ENCODE data around the gene ANKRD55. TPM values are rescaled to one million over a fixed set of nuclear protein-coding genes. Genes with fewer than 3 reads are reported as not detected.
"Not testable (repeated sequence)": the region's sequence is repeated elsewhere in the genome, so short reads cannot be mapped to it uniquely, and the experiment has no call there.

Gene ANKRD55
- total and polyA plus RNA-seq, 4 donors: 0.37 to 1.9 (median 1.4) TPM

DNA sequence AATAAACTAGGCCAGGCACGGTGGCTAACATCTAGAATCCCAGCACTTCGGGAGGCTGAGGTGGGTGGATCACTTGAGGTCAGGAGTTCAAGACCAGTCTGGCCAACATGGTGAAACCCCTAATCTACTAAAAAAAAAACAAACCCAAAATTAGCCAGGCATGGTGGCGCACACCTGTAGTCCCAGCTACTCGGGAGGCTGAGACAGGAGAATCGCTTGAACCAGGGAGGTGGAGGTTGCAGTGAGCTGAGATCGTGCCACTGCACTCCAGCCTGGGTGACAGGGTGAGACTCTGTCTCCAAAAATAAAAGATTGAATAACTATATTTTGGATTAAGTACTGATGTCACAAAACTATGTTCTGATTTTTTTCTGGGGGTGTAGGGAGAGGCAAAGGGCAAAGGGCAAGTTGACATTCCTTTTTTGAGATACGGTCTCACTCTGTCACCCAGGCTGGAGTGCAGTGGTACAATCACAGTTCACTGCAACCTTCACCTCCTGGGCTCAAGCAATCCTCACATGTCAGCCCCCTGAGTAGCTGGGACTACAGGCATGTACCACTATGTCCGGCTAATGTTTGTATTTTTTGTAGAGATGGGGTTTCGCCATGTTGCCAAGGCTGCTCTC, 110.7 kb downstream of the ANKRD55 start:
- H3K9ac ChIP-seq (ENCODE audit: low read depth in 1 of 2, low read length in 2 of 2); H3K4me3 ChIP-seq (ENCODE audit: low read depth in 1 of 3, low read length in 3 of 3); H3K27me3 ChIP-seq (ENCODE audit: control insufficient read depth in 4 of 4, insufficient read depth in 4 of 4, low read length in 3 of 4); H3K4me1 ChIP-seq (ENCODE audit: control insufficient read depth in 4 of 4, insufficient read depth in 4 of 4, low read length in 3 of 4); H3K36me3 ChIP-seq (ENCODE audit: control insufficient read depth in 4 of 4, insufficient read depth in 3 of 4, low read depth in 1 of 4, low read length in 3 of 4); DNase-seq (ENCODE audit: low spot score); H3K9me3 ChIP-seq (ENCODE audit: control insufficient read depth in 4 of 4, low read length in 3 of 4): not testable (repeated sequence)
- H3K27ac ChIP-seq (ENCODE audit: low read depth in 1 of 2, low read length in 2 of 2): peak overlapping the region; percentile 41 to 63
- WGBS: 87% methylated on average over 9 of the region's 9 CpGs
- TF ChIP-seq HNF4A (conservative IDR thresholded peaks at IDR 0.05): peak in 1 of 2 donors; percentile 28

GRCh38 chr5:56119050-56119449, 114.1 kb downstream of the ANKRD55 start:
- Histone ChIP-seq H3K27me3 (ENCODE audit: control insufficient read depth in 4 of 4, insufficient read depth in 4 of 4, low read length in 3 of 4) (no peaks in the 10 kb centered on the region), H3K36me3 (ENCODE audit: control insufficient read depth in 4 of 4, insufficient read depth in 3 of 4, low read depth in 1 of 4, low read length in 3 of 4) (no peaks in the 10 kb centered on the region), H3K9me3 (ENCODE audit: control insufficient read depth in 4 of 4, low read length in 3 of 4) (no peaks in the 10 kb centered on the region), H3K27ac (ENCODE audit: low read depth in 1 of 2, low read length in 2 of 2) (no peak overlapping the region), H3K9ac (ENCODE audit: low read depth in 1 of 2, low read length in 2 of 2) (no peak overlapping the region), H3K4me1 (ENCODE audit: control insufficient read depth in 4 of 4, insufficient read depth in 4 of 4, low read length in 3 of 4) (peaks cover 0 to 4% (median 1%) of the 10 kb centered on the region in 4 donors), H3K4me3 (ENCODE audit: low read depth in 1 of 3, low read length in 3 of 3) (no peak overlapping the region)
- no peak for TF ChIP-seq GABPA (IDR thresholded peaks at IDR 0.05 in 1 of 2, conservative IDR thresholded peaks at IDR 0.05 in 1 of 2)
- no peak for TF ChIP-seq FOXA1 (IDR thresholded peaks at IDR 0.05)
- TF ChIP-seq, protein P1, sequence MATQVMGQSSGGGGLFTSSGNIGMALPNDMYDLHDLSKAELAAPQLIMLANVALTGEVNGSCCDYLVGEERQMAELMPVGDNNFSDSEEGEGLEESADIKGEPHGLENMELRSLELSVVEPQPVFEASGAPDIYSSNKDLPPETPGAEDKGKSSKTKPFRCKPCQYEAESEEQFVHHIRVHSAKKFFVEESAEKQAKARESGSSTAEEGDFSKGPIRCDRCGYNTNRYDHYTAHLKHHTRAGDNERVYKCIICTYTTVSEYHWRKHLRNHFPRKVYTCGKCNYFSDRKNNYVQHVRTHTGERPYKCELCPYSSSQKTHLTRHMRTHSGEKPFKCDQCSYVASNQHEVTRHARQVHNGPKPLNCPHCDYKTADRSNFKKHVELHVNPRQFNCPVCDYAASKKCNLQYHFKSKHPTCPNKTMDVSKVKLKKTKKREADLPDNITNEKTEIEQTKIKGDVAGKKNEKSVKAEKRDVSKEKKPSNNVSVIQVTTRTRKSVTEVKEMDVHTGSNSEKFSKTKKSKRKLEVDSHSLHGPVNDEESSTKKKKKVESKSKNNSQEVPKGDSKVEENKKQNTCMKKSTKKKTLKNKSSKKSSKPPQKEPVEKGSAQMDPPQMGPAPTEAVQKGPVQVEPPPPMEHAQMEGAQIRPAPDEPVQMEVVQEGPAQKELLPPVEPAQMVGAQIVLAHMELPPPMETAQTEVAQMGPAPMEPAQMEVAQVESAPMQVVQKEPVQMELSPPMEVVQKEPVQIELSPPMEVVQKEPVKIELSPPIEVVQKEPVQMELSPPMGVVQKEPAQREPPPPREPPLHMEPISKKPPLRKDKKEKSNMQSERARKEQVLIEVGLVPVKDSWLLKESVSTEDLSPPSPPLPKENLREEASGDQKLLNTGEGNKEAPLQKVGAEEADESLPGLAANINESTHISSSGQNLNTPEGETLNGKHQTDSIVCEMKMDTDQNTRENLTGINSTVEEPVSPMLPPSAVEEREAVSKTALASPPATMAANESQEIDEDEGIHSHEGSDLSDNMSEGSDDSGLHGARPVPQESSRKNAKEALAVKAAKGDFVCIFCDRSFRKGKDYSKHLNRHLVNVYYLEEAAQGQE (IDR thresholded peaks at IDR 0.05): no peak
- 99% methylated on average over 1 of the region's 1 CpG for WGBS
- DNase-seq (ENCODE audit: low spot score): no peak

- DNase-seq (ENCODE audit: low spot score): peak; percentile 63
- H3K4me1 ChIP-seq (ENCODE audit: control insufficient read depth in 4 of 4, insufficient read depth in 4 of 4, low read length in 3 of 4): peaks cover 0 to 4% (median 1%) of the 10 kb centered on the region in 4 donors
- H3K9ac ChIP-seq (ENCODE audit: low read depth in 1 of 2, low read length in 2 of 2): no peak overlapping the region
- WGBS: 43% methylated on average over 9 of the region's 9 CpGs
- H3K27ac ChIP-seq (ENCODE audit: low read depth in 1 of 2, low read length in 2 of 2): peak overlapping the region in 1 of 2 donors; percentile 10
- H3K27me3 ChIP-seq (ENCODE audit: control insufficient read depth in 4 of 4, insufficient read depth in 4 of 4, low read length in 3 of 4): no peaks in the 10 kb centered on the region
- no peaks in the 10 kb centered on the region for H3K9me3 ChIP-seq (ENCODE audit: control insufficient read depth in 4 of 4, low read length in 3 of 4)
- H3K36me3 ChIP-seq (ENCODE audit: control insufficient read depth in 4 of 4, insufficient read depth in 3 of 4, low read depth in 1 of 4, low read length in 3 of 4): no peaks in the 10 kb centered on the region
- H3K4me3 ChIP-seq (ENCODE audit: low read depth in 1 of 3, low read length in 3 of 3): no peak overlapping the region
- TF ChIP-seq YY1 (IDR thresholded peaks at IDR 0.05) (no peak), RAD21 (IDR thresholded peaks at IDR 0.05) (peak in 1 of 2 donors; percentile 55), JUND (IDR thresholded peaks at IDR 0.05) (peak in 1 of 2 donors; percentile 13), TAF1 (conservative IDR thresholded peaks at IDR 0.05) (no peak), FOXA1 (IDR thresholded peaks at IDR 0.05) (no peak), RXRA (IDR thresholded peaks at IDR 0.05) (peak; percentile 70 to 78), SP1 (IDR thresholded peaks at IDR 0.05) (peak; percentile 45), GABPA (IDR thresholded peaks at IDR 0.05 in 1 of 2, conservative IDR thresholded peaks at IDR 0.05 in 1 of 2) (no peak), HNF4A (conservative IDR thresholded peaks at IDR 0.05) (peak; percentile 86 to 92), NR2F2 (IDR thresholded peaks at IDR 0.05) (peak; percentile 84), HNF4G (IDR thresholded peaks at IDR 0.05) (peak; percentile 50), MAX (IDR thresholded peaks at IDR 0.05) (peak; percentile 22)
- TF ChIP-seq, protein P2, sequence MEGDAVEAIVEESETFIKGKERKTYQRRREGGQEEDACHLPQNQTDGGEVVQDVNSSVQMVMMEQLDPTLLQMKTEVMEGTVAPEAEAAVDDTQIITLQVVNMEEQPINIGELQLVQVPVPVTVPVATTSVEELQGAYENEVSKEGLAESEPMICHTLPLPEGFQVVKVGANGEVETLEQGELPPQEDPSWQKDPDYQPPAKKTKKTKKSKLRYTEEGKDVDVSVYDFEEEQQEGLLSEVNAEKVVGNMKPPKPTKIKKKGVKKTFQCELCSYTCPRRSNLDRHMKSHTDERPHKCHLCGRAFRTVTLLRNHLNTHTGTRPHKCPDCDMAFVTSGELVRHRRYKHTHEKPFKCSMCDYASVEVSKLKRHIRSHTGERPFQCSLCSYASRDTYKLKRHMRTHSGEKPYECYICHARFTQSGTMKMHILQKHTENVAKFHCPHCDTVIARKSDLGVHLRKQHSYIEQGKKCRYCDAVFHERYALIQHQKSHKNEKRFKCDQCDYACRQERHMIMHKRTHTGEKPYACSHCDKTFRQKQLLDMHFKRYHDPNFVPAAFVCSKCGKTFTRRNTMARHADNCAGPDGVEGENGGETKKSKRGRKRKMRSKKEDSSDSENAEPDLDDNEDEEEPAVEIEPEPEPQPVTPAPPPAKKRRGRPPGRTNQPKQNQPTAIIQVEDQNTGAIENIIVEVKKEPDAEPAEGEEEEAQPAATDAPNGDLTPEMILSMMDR (IDR thresholded peaks at IDR 0.05; ENCODE audit: low read depth, low read length, missing input control): no peak
- TF ChIP-seq, protein P1 (IDR thresholded peaks at IDR 0.05): peak; percentile 90
- TF ChIP-seq, protein P3, sequence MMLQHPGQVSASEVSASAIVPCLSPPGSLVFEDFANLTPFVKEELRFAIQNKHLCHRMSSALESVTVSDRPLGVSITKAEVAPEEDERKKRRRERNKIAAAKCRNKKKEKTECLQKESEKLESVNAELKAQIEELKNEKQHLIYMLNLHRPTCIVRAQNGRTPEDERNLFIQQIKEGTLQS (IDR thresholded peaks at IDR 0.05): no peak
Measured at GRCh38 chr5:56116599-56117141, 116.5 kb downstream of the ANKRD55 start.
